WERI-Rb-1 (cell line): ENCODE measurements around the gene TNIP1.

ENCODE experiments used
- DNase-seq: peaks from one replicate; pipeline ENCODE4 v3.0.0-alpha.2; 2020
- H3K27ac ChIP-seq: fragments of 250-450 bp; sonication (Bioruptor Pico); 2 replicates; pipeline ENCODE4 v1.5.1; 2020; ENCODE audit warnings: mild to moderate bottlenecking, moderate library complexity
- H3K27me3 ChIP-seq: fragments of 250-450 bp; sonication (Bioruptor Pico); 2 replicates; pipeline ENCODE4 v1.5.1; 2021; ENCODE audit warnings: mild to moderate bottlenecking, low read depth, moderate library complexity; ENCODE audit not compliant: insufficient read depth, severe bottlenecking
- H3K36me3 ChIP-seq: fragments of 250-450 bp; sonication (Bioruptor Pico); 2 replicates; pipeline ENCODE4 v1.5.1; 2020; ENCODE audit warnings: mild to moderate bottlenecking, moderate library complexity
- H3K4me3 ChIP-seq: 2 replicates; pipeline ENCODE4 v1.5.1; 2011; ENCODE audit warnings: low read depth, mild to moderate bottlenecking, control low read depth, low read length
- H3K9me3 ChIP-seq: fragments of 250-450 bp; sonication (Bioruptor Pico); 2 replicates; pipeline ENCODE4 v1.5.1; 2021; ENCODE audit warnings: mild to moderate bottlenecking, moderate library complexity; ENCODE audit not compliant: severe bottlenecking
- TF ChIP-seq, protein P1 (sequence below): IDR thresholded peaks from 2 replicates; pipeline ENCODE4 v1.5.1; 2011; ENCODE audit warnings: low read depth, mild to moderate bottlenecking, control low read depth, inconsistent platforms, low read length

Gene TNIP1

DNA sequence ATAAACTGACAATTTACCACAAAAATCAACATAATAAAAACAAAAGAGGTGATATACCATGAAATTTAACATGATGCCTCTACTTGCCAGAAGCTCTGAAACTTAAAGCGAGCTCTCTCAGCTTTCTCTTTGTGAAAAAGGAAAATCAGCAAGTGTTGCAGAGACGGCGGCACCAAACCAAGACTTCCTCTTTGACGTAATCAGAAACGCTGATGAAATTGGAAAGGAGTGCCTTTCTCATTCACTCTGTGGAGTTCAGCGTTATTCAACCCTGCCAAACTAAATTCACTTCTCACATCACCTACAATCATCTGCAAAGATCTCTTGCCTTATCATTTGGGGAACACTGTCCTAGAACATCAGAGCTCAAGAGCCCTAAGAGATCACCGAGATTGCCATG lies 44.6 kb upstream of the TNIP1 start:
- Histone ChIP-seq H3K4me3 (no peak overlapping the region), H3K27ac (no peak overlapping the region), H3K36me3 (peaks cover 14% of the 10 kb centered on the region), H3K27me3 (no peaks in the 10 kb centered on the region), H3K9me3 (no peaks in the 10 kb centered on the region)
- TF ChIP-seq, protein P1, sequence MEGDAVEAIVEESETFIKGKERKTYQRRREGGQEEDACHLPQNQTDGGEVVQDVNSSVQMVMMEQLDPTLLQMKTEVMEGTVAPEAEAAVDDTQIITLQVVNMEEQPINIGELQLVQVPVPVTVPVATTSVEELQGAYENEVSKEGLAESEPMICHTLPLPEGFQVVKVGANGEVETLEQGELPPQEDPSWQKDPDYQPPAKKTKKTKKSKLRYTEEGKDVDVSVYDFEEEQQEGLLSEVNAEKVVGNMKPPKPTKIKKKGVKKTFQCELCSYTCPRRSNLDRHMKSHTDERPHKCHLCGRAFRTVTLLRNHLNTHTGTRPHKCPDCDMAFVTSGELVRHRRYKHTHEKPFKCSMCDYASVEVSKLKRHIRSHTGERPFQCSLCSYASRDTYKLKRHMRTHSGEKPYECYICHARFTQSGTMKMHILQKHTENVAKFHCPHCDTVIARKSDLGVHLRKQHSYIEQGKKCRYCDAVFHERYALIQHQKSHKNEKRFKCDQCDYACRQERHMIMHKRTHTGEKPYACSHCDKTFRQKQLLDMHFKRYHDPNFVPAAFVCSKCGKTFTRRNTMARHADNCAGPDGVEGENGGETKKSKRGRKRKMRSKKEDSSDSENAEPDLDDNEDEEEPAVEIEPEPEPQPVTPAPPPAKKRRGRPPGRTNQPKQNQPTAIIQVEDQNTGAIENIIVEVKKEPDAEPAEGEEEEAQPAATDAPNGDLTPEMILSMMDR: no peak
- DNase-seq: no peak

DNA sequence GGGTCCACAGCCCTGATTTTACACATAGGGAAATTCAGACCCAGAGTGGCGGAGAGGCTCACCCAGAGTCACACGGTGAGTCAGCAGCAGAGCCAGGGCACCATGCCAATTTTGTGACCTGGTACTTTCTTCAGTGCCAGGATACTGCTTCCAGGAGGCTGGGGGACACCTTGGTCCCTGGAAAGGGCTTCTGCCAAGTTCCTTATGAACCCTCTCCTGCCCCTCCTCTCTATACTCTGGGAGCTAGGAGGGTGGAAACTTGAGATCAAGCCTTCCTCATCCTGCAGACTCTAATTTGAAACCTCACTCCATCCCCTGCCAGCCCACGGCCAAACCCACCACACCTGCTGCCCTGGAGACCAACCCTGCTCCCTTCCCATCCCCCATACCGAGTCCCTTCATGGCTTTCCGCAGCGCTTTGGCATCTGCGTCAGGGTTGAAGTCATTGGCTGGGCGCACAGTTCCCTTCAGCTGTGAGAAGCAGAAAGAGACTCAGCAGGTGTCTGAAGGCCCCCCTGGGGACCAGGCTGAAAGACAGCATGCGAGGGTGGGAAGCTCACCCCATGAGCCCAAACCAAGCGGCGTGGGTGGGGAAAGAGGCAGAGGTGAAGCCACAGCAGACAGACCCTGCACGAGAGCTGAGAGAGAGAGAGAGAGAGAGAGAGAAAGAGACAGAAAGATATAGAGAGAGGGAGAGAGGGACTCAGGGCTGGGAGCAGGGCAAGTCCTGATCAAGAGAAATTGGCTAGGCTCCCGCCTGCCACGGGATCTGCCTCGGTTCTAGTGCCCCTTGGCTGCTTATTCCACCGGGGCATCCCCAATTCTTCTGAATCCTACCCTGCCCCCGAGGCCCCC lies 43.3 kb upstream of the TNIP1 start:
- H3K27me3 ChIP-seq: no peaks in the 10 kb centered on the region
- no peak for DNase-seq
- H3K4me3 ChIP-seq: no peak overlapping the region
- H3K9me3 ChIP-seq: no peaks in the 10 kb centered on the region
- H3K36me3 ChIP-seq: peaks cover 11% of the 10 kb centered on the region
- no peak overlapping the region for H3K27ac ChIP-seq
- TF ChIP-seq, protein P1: no peak

DNA sequence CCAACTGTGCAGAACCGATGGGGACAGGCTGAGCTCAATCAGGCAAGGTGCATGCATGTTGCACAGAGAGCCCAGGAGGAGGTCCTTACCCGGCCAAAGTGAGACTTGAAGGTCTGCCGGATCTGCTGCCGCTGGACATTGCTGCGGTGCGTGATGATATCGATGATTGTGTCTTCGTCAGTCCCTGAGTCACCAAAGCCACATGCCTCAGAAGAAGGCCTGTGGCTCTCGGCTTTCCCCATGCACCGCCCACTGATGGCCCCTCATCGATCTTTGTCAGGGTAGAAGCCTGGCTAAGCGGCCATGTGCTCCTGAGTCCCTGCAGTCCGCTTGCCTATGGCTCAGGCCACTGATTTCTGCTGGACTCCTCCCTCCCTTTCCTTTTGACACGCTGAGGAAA lies 42.0 kb upstream of the TNIP1 start:
- no peak for DNase-seq
- TF ChIP-seq, protein P1: no peak
- Histone ChIP-seq H3K4me3 (no peak overlapping the region), H3K9me3 (no peaks in the 10 kb centered on the region), H3K27me3 (no peaks in the 10 kb centered on the region), H3K36me3 (peaks cover 9% of the 10 kb centered on the region; the same call in 1 of the 2 replicates), H3K27ac (no peak overlapping the region)

DNA sequence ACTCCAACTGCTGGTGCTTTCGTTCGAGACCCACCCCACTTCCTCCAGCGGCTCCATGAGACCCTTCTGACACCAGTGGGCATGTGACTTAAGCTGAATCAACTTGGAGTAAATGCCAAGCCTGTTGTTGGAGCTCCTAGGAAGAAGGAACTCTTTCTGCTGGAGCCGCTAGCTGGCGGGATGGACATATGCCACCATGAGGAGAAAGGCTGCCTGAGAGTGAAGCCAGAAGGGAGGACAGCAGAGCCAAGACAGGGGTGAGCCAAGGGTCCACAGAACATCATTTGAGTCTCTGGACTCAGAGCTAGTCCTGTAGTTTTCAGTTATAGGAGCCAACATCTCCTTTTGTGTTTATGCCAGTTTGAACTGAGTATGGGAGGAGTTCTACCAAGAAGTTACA lies 40.8 kb upstream of the TNIP1 start:
- Histone ChIP-seq H3K27ac (no peak overlapping the region), H3K36me3 (peaks cover 9% of the 10 kb centered on the region; the same call in 1 of the 2 replicates), H3K9me3 (no peaks in the 10 kb centered on the region), H3K4me3 (no peak overlapping the region), H3K27me3 (no peaks in the 10 kb centered on the region)
- DNase-seq: no peak
- TF ChIP-seq, protein P1: no peak

DNA sequence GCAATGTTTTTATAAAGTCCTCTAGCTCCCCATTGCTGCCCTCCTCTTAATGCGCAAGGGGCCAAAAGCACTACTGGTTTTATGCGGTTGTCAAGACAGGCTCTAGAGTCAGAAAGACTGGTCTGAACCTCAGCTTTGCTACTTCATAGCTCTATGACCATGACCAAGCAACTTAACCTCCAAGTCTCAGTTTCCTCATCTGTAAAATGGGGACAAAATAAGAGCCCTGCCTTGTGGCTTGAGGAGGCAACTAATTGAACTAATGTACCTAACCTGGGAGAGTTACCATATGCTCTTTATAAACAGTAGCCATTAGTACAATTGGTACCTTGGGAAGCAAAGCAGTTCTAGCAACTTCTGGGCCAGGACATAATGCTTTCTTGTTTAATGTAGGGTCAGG lies 40.3 kb upstream of the TNIP1 start:
- peaks cover 9% of the 10 kb centered on the region; the same call in 1 of the 2 replicates for H3K36me3 ChIP-seq
- H3K4me3 ChIP-seq: no peak overlapping the region
- H3K9me3 ChIP-seq: no peaks in the 10 kb centered on the region
- H3K27ac ChIP-seq: no peak overlapping the region
- DNase-seq: no peak
- no peaks in the 10 kb centered on the region for H3K27me3 ChIP-seq
- TF ChIP-seq, protein P1: no peak
